GM13976 (cell line): ENCODE results near the gene ANKRD13D.
A peak's percentile ranks its signal among the peaks of the same experiment; 100 is the strongest.

Experiments
- DNase-seq: peaks from one replicate; pipeline ENCODE4 v3.0.0; 2012; ENCODE audit warnings: low spot score
- in situ Hi-C: fragments of 300-500 bp; cut with MboI; formaldehyde crosslinking; loops from one replicate; pipeline ENCODE4 v1.12.0; 2022; ENCODE audit warnings: low sequenced_read_pairs, mixed read lengths, inconsistent platforms; ENCODE audit not compliant: unreplicated experiment
- TF ChIP-seq, protein P1 (sequence below): IDR thresholded peaks from 2 replicates; pipeline ENCODE4 v1.5.1; 2012; ENCODE audit warnings: borderline replicate concordance, mild to moderate bottlenecking; ENCODE audit not compliant: insufficient read depth; ENCODE audit errors: extremely low read depth, missing control alignments, control extremely low read depth

Gene ANKRD13D

DNA sequence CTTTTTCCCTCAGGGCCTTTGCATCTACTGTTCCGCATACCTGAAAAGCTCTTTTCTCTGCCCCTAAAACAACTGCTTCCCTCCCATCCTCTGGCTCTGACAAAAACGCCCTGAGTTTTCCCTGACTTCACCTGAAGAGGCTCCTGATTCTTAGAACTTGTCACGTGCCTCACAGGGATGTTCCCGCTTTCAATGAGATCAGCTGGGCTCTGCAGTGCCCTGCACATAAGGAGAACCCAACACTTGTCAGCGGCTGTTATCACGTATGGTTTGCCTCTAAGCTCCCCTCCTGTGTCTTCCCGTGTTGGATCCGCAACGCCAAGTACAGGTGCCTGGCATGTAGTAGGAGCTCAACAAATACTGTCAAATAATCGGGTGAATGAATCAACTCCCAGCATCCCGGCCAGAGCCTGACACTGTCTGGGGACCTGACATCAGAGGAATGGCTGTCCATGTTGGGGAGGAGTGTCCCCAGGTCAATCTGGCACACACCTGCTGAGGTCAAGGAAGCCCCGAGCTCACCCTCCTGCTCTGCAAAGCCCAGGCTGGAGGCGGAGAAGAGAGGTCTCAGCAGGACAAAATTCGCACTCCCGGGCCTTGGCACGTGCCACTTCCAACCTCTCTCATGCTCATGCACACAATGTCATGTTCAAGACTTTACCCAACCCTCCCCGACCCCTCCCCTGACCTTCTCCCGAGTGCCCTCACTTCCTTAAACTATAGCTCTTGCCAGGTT, 27.0 kb upstream of the ANKRD13D start:
- in situ Hi-C loops = loop anchor here (5.0 to 10.0 kb wide), 2 partner anchors 50 to 123 kb away; no protein-coding TSS in a partner anchor
- DNase-seq = no peak
- TF ChIP-seq, protein P1, sequence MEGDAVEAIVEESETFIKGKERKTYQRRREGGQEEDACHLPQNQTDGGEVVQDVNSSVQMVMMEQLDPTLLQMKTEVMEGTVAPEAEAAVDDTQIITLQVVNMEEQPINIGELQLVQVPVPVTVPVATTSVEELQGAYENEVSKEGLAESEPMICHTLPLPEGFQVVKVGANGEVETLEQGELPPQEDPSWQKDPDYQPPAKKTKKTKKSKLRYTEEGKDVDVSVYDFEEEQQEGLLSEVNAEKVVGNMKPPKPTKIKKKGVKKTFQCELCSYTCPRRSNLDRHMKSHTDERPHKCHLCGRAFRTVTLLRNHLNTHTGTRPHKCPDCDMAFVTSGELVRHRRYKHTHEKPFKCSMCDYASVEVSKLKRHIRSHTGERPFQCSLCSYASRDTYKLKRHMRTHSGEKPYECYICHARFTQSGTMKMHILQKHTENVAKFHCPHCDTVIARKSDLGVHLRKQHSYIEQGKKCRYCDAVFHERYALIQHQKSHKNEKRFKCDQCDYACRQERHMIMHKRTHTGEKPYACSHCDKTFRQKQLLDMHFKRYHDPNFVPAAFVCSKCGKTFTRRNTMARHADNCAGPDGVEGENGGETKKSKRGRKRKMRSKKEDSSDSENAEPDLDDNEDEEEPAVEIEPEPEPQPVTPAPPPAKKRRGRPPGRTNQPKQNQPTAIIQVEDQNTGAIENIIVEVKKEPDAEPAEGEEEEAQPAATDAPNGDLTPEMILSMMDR = no peak

DNA sequence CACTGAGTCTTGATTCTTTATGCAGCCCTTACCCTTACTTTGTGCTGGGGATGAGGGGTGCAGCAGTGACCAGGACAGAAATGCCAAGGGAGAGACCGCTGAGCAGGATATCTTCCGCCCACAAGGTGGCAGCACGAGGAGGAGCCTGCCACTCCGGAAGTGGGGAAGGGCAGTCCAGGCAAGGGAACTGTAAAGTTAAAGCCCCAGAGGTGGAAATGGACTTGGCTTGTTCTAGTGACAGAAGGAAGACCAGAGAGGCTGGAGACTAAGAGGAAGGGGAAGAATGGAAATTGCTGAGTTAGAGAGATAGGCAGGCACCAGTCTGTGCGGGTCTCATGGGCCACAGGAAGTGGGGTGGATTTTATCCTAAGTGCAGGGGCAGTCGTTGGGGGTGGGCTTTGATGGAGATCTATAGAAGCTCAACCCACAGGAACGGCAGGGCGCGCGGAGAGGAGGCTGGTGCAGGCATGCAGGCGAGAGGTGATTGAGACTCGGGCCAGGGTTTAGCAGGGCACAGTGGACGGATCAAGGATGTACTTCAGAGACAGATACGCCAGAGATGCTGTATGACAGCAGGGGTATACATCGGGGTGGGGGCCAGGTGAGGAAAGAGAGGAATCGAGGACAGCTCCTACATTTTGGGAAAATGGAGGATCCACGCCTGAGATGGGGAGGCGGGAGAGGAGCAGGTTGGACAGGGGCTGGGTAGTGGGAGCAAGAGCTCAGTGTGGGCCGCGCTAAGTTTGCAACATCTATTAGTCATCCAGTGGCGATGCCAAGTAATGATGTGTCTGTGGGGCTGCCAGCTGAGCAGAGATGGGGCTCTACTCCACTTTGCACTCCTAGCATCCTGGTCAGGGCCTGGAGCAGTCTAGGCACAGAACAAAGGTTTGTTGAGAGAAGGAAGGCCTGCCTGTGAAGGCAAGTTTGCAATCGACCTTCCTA, 26.1 kb upstream of the ANKRD13D start:
- in situ Hi-C loops = loop anchor here (5.0 to 10.0 kb wide), 2 partner anchors 49 to 122 kb away; no protein-coding TSS in a partner anchor
- DNase-seq = peak; percentile 85
- TF ChIP-seq, protein P1 = peak; percentile 88

DNA sequence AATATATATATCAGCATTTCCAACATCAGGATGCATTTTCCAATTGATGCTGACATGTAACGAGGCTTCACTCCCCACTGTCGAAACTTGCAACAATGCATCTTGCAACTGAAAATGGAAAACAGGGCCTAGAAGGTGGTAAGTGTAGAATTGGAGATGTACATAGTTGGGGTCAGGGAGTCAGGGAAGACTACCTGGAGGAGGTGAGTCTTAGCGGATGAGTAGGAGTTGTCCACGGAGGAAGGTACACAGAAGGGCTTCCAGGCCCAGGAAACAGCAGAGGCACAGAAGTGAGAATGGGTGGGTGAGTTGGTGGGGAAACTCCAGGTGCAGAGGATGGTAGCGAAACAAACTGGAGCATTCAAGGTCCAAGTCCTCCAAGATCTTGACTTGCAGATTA, 24.8 kb upstream of the ANKRD13D start:
- in situ Hi-C loops = loop anchor here (5.0 to 10.0 kb wide), 2 partner anchors 48 to 121 kb away; no protein-coding TSS in a partner anchor
- no peak for DNase-seq
- TF ChIP-seq, protein P1 = no peak

- in situ Hi-C loops = loop anchor here (5.0 to 10.0 kb wide), 2 partner anchors 47 to 120 kb away; no protein-coding TSS in a partner anchor
- DNase-seq = no peak
- TF ChIP-seq, protein P1 = no peak
Observed at GRCh38 chr11:67264877-67265632, 24.0 kb upstream of the ANKRD13D start.

DNA sequence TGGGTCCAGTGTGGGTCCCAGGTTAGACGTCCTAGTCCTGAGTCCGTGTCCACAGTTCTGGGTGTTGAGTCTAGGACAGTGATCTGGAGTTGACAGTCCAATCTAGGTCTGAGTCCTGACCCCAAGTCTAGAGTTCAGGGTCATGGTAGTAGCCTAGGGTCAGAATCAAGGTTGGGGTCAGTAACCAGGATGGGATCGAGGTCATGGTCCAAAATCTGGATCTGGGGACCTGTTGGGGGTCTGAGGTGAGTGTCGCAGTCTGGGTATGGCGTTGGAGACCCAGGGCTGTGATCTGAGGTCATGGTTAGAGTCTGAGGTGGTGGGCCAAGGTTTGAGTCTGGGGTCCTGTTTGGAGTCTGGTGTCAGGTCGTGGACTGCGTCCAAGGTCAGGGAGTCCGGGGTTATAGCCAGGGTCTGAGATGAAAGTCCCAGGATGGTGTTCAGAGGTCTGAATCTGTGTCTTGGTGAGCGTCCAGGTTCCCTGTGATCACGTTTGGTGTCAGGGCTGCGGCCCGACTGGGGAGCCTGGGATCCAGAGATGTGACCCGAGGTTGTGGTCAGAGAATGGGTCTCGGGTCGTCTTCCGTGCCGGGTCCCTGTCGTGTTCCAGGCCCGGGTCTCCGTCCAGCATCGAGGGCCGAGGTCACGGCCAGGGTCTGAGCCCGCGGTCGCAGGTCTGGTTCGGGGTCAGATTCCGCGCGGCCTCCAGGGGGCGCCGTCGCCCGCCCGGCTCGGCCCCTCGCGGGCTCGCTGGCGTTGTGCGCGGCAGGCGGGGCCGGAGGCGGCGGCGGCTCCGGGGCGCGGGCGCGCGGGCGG, 23.3 kb upstream of the ANKRD13D start:
- TF ChIP-seq, protein P1 = peak; percentile 87
- in situ Hi-C loops = loop anchor here (10.0 kb wide), 1 partner anchor 119 kb away; no protein-coding TSS in a partner anchor
- DNase-seq = peak; percentile 90
